Progenitor cell of endocrine pancreas (in vitro differentiated cells): ENCODE results near the gene DMPK. TPM values are rescaled to one million over a fixed set of nuclear protein-coding genes. Genes with fewer than 3 reads are reported as not detected.

ENCODE experiments used
- DNase-seq: peaks from one replicate; pipeline ENCODE4 v3.0.0; 2021; ENCODE audit warnings: low spot score; ENCODE audit not compliant: unreplicated experiment
- H3K27ac Mint-ChIP-seq: 2 replicates; pipeline ENCODE4 v1.8.0; 2021; ENCODE audit warnings: mild to moderate bottlenecking, moderate library complexity, mixed read lengths
- H3K27me3 Mint-ChIP-seq: 2 replicates; pipeline ENCODE4 v1.8.0; 2021; ENCODE audit warnings: mixed read lengths
- H3K36me3 Mint-ChIP-seq: 2 replicates; pipeline ENCODE4 v1.8.0; 2022; ENCODE audit warnings: mixed read lengths; ENCODE audit not compliant: insufficient read depth
- H3K4me1 Mint-ChIP-seq: 2 replicates; pipeline ENCODE4 v1.8.0; 2021; ENCODE audit warnings: low read depth, mixed read lengths
- H3K4me3 Mint-ChIP-seq: 2 replicates; pipeline ENCODE4 v1.8.0; 2021; ENCODE audit warnings: low read depth, mild to moderate bottlenecking, moderate library complexity, mixed read lengths
- H3K9me3 Mint-ChIP-seq: 2 replicates; pipeline ENCODE4 v1.8.0; 2021; ENCODE audit warnings: low read depth, mixed read lengths
- CTCF ChIP-seq: fragments of 200-600 bp; sonication (generic); IDR thresholded peaks from one replicate; pipeline ENCODE4 v1.5.0; 2021; ENCODE audit warnings: antibody characterized with exemption, mild to moderate bottlenecking; ENCODE audit not compliant: unreplicated experiment
- total RNA-seq: library from RNA; stranded (reverse); gene quantifications from 2 replicates; pipeline ENCODE4 v1.2.1, GENCODE V29; 2021

DMPK gene
- total RNA-seq, 1 donor from 2014 or later = 122 TPM

GRCh38 chr19:45747513-45747912 lies 34.8 kb downstream of the DMPK start:
- Mint-ChIP-seq H3K27me3 (peaks cover 12% of the 10 kb centered on the region), H3K27ac (no peak overlapping the region), H3K4me1 (no peaks in the 10 kb centered on the region), H3K36me3 (no peaks in the 10 kb centered on the region), H3K9me3 (no peaks in the 10 kb centered on the region), H3K4me3 (no peak overlapping the region)
- TF ChIP-seq CTCF = no peak
- no peak for DNase-seq

GRCh38 chr19:45746866-45747265 lies 35.4 kb downstream of the DMPK start:
- no peaks in the 10 kb centered on the region for H3K9me3 Mint-ChIP-seq

GRCh38 chr19:45745606-45746005 lies 36.7 kb downstream of the DMPK start:
- H3K27me3 Mint-ChIP-seq = peaks cover 12% of the 10 kb centered on the region
- H3K9me3 Mint-ChIP-seq = no peaks in the 10 kb centered on the region
- H3K4me1 Mint-ChIP-seq = no peaks in the 10 kb centered on the region
- TF ChIP-seq CTCF = no peak
- no peak overlapping the region for H3K27ac Mint-ChIP-seq
- H3K36me3 Mint-ChIP-seq = no peaks in the 10 kb centered on the region
- H3K4me3 Mint-ChIP-seq = no peak overlapping the region
- DNase-seq = no peak

More at GRCh38 chr19:45746866-45747265, 35.4 kb downstream of the DMPK start:
- Mint-ChIP-seq H3K36me3 (no peaks in the 10 kb centered on the region), H3K4me3 (no peak overlapping the region), H3K27me3 (peaks cover 12% of the 10 kb centered on the region), H3K4me1 (no peaks in the 10 kb centered on the region), H3K27ac (no peak overlapping the region)
- no peak for DNase-seq
- TF ChIP-seq CTCF = no peak

- H3K36me3 Mint-ChIP-seq = no peaks in the 10 kb centered on the region
- no peak overlapping the region for H3K27ac Mint-ChIP-seq
- peaks cover 12% of the 10 kb centered on the region for H3K27me3 Mint-ChIP-seq
- TF ChIP-seq CTCF = no peak
- H3K9me3 Mint-ChIP-seq = no peaks in the 10 kb centered on the region
- H3K4me3 Mint-ChIP-seq = no peak overlapping the region
- no peak for DNase-seq
- no peaks in the 10 kb centered on the region for H3K4me1 Mint-ChIP-seq
These were observed 39.3 kb downstream of the DMPK start for GRCh38 chr19:45742969-45743368.

GRCh38 chr19:45739498-45740439 lies 42.5 kb downstream of the DMPK start:
- Mint-ChIP-seq H3K36me3 (no peaks in the 10 kb centered on the region), H3K27ac (no peak overlapping the region), H3K4me1 (no peaks in the 10 kb centered on the region), H3K4me3 (no peak overlapping the region), H3K27me3 (peaks cover 2% of the 10 kb centered on the region), H3K9me3 (no peaks in the 10 kb centered on the region)
- TF ChIP-seq CTCF = no peak
- DNase-seq = no peak
